ENCODE results near the gene CDKN1A.
"Not testable (repeated sequence)": the region's sequence is repeated elsewhere in the genome, so short reads cannot be mapped to it uniquely, and the experiment has no call there.

Gene CDKN1A

DNA sequence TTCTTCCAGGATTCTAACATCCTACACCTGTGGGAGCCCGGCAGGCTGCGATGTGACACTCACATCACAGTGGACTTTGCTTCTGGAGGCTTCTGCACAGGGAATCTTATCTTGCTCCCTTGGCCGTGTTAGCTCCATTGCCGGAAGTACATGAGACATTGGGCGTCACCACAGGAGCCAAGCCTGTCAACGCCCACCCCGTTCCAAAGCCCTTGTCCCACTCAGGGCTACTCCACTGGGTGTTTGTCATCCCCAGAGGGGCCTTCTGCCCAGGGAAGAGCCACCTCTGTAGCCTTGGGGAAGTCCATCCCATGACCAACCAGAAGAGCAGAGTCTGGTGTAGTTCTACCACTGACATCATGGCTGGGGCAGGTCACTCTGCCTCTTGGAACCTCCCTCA is 20.8 kb downstream of the CDKN1A start:
- DNase-seq = no peak

- no peak for DNase-seq
Observed at GRCh38 chr6:36700071-36700812, 21.7 kb downstream of the CDKN1A start.

DNA sequence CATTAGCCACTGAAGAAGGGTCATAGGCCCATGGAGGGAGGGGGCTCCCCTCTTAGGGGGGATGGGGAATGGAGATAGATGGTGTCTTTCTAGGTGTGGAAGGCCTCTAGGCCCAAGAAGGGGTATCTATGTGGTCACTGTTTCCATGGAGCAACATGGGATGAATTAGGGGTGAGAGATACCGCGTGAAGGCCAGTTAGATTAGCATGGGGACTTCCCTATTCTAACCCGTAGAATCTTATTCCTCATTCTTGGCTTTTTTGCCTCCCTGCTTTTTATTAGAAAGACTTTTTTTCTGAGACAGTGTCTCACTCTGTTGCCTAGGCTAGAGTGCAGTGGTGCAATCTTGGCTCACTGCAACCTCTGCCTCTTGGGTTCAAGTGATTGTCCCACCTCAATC is 22.3 kb downstream of the CDKN1A start:
- no peak for DNase-seq

DNA sequence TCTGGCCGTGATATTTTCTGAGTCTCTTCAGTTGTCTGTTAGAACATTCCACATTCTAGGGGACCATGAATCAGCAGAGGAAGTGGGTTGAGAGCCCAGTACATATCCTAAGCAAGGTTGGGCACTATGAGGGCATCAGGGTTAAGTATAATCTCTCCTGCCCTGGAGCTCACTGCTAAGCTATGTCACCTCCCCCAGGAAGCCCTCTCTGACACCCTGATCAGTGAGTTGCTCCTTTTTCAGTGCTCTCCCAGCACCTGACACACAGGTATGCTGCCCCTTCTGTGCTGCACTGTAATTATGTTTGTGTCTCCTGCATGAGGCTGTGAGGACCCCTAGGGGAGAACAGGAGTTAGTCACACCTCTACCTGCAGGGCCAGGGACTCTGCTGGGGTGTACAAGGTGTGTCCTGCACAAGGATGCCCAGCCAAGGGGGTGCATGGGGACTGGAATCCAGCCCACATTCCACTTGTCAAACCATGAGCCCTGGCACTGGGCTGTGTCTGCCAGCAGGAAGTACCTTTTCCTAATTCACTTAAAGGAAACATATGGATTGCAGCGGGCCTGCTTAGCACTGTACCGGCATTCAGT is 23.0 kb downstream of the CDKN1A start:
- DNase-seq = no peak

DNA sequence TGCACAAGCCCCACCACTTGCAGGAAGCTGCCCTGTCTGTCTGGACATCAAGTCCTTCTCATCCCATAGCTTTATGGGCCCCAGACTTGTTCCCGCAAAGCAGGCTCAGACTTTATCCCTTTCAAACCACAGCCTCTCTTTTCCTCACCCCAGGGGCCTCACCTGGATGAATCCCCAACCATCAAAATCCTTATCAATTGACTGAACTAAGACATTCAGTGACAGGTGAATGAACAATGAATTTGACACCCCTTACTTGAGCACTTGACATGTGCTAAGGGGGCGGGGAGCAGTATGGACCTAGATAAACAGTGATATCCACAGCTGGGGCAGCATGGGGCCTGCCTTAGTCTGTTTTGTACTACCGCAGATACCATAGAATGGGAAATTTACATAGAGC is 24.1 kb downstream of the CDKN1A start:
- no peak for DNase-seq

- no peak for DNase-seq
Observed at GRCh38 chr6:36703081-36703606, 24.6 kb downstream of the CDKN1A start.

- DNase-seq = no peak
Observed at GRCh38 chr6:36703982-36704381, 25.5 kb downstream of the CDKN1A start.

DNA sequence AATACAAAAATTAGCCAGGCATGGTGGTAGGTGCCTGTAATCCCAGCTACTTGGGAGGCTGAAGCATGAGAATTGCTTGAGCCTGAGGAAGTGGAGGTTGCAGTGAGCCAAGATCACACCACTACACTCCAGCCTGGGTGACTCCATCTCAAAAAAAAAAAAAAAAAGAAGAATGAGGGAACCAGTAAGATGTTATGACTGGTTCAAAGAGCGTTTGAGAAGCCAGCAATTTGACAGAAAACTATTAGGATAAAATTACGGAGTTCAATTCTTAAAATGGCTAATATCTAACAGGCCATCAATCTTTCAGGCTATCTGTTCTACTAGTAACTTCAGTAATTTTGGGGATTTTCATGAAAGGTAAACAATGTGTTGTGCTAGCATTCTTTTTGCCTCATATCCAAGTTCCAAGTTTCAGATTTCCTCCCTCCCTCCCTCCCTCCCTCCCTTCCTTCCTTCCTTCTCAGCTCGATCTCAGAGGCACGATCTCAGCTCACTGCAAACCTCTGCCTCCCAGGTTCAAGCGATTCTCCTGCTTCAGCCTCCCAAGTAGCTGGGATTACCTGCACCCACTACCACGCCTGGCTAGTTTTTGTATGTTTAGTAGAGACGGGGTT is 26.6 kb downstream of the CDKN1A start:
- DNase-seq = not testable (repeated sequence)

DNA sequence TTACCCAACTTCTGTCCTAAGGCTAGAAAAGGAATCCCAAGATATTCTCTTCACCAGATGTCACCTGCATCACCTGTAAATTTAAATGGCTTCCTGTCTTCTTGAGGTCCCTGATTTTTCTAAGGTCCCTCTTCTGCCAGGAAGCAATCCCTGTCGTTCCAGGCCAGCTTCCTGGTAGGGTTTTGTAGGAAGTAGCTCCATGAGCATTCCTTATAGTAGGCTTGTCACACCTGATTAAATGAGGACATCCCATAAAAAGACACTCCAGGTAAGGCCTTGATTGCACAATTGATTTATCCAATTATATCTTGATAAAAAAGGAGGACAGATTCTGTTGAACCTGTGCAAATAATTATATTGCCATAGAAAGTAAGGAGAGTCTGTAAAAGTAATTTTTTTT is 27.8 kb downstream of the CDKN1A start:
- no peak for DNase-seq

GRCh38 chr6:36712816-36713215 is 34.3 kb downstream of the CDKN1A start:
- DNase-seq = no peak

DNA sequence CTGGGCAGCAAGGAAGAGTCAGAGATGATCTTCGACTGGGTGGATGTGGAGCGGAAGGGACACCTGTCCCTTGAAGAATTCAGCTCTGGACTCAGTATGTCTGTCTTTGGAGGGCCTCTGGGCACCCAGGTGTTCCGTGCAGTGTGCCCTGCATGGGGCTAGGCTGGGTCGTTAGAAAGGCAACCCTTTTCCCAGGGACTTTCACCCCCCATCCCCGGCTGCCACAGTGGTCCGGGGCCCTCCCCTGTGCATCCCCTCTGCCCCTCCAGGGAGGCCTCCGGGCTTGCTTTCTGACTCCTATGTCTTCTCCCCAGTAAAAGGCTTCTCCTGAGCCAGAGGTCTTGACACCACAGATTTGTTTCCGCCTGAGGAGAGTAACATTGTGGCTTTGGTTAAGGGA is 35.3 kb downstream of the CDKN1A start:
- DNase-seq = no peak

DNA sequence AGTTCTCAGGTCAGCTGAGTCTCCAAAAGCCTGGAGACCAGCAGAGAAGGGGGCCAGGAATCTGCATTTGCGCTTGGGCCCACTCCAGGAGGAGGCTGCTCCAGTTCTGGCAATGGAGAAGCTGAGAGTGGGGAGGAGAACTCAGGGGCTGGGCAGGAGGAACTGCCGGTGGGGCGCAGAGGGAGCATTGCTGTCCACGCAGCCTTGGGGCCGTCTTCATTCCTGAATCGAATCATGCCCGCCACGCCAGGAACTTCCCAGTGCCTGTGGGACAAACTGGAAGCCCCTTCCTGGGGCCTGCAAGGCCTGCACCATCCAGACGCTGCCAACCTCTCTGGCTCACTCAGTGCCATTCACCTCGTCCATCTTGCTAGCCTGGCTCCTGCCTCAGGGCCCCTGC is 36.0 kb downstream of the CDKN1A start:
- DNase-seq = no peak

- DNase-seq = no peak
Observed at GRCh38 chr6:36715469-36715868, 37.0 kb downstream of the CDKN1A start.

DNA sequence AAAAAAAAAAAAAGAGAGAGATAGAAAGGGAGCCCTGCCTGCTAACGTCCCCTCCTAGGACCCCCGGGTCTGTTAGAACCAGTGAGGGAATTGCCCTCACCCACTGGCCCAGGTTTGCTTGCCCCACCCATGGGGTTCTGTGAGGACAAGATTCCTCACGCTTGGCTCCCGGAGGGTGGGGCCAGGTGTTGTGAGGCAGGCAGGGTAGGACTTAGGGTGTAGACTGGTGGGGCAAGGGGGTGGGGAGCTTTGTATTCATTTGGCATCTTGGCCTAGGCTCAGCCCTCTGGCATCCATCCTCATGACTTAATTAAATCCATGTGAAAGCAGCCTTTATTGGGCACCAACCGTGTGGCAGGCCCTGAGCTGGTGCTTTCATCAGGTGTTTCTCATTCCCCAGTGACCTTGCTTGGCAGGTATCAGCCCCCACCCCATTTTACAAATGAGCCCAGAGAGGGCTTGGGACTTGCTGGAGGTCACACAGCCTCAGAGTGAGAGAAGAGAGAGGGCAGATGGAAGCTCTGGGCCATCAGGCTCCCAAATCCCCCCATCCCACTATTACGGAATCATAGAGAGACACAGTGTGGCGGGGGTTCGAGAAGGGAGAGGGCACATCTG is 38.1 kb downstream of the CDKN1A start:
- DNase-seq = no peak

DNA sequence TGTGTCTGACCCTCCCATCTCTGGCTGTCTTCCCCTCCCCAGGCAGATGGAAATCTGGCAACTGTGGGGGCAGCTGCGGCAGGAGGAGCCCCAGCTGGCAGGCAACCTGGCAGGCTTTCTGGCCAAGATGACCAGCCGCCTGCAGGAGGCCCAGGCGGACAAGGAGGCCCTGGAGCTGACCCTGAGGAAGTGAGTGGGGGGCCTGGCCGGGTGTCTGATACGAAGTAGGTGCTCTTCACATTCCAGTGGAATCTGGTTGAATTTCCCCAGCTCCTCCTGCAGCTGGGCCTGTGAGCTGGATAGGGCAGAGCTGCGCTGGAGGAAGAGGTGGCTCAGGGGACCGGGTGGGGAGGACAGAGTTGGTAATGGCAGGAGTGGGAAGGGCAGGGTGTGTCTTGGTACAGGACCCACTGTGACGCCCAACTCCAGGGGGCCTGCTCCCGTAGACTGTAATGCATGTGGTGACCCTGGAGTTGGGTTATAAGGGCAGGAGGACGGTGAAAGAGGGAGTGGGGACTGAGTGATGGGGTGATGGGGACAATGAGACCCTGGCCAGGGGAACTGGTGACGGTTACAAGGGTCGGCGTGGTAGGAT is 38.8 kb downstream of the CDKN1A start:
- DNase-seq = no peak

- no peak for DNase-seq
Observed at GRCh38 chr6:36717871-36718540, 39.5 kb downstream of the CDKN1A start.

GRCh38 chr6:36718560-36718959 is 40.0 kb downstream of the CDKN1A start:
- DNase-seq = no peak

DNA sequence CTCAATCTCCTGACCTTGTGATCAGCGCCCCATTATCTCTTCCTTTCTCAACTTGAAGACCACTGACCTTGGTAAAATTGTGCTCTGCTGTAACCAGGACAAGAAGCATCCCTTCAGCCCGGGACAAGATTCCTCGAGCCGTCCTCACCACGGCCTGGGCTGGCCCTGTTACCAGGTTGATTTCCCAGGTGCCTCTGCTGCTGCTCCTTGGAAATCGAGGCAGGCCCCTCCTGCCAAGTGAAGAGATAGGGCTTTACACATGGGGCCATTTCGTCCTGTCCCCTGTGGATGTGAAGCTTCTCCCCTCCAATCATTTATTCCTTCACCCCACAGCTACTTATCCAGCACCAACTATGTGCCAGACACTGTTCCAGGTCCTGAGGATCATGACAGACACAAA is 40.6 kb downstream of the CDKN1A start:
- no peak for DNase-seq

GRCh38 chr6:36720251-36721141 is 42.0 kb downstream of the CDKN1A start:
- no peak for DNase-seq

- DNase-seq = no peak
Observed at GRCh38 chr6:36721369-36722140, 43.0 kb downstream of the CDKN1A start.

DNA sequence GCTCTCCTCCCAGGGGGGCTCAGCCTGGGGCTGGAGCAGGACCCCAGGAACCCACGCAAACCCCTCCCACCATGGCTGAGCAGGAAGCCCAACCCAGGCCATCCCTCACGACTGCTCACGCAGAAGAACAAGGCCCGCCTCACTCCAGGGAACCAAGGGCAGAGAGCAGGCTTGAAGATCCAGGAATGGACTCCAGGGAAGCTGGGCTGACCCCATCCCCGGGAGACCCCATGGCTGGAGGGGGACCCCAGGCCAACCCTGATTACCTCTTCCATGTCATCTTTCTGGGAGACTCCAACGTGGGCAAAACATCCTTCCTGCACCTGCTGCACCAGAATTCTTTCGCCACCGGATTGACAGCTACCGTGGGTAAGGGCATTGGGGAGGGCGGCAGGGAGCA is 43.9 kb downstream of the CDKN1A start:
- DNase-seq = no peak

Data from NCI-H2171 (cell line).